ENCODE results near the gene OR10V1.

Gene OR10V1, protein sequence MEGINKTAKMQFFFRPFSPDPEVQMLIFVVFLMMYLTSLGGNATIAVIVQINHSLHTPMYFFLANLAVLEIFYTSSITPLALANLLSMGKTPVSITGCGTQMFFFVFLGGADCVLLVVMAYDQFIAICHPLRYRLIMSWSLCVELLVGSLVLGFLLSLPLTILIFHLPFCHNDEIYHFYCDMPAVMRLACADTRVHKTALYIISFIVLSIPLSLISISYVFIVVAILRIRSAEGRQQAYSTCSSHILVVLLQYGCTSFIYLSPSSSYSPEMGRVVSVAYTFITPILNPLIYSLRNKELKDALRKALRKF

DNA sequence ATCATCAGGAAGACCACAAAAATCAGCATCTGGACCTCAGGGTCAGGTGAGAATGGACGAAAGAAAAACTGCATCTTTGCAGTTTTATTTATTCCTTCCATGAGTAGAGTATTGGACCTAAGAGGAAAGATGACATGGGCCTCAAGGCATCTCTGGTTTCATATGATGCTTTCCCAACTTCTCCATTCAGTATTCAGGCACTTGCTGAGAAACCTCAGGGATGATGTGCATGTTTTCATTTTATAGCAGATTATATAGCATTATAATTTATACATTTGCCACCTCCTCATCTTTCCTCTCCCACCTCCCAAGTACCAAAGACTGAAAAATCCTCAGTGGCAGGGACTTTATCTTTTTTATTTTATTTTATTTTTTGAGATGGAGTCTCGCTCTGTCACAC lies at the start of gene OR10V1:
TSS of gene OR10V1 (minus strand) at position 101 of the 400 bp plus-strand sequence. CDS start at position 101, 0 bp downstream.
- no peak for FAIRE-seq

DNA sequence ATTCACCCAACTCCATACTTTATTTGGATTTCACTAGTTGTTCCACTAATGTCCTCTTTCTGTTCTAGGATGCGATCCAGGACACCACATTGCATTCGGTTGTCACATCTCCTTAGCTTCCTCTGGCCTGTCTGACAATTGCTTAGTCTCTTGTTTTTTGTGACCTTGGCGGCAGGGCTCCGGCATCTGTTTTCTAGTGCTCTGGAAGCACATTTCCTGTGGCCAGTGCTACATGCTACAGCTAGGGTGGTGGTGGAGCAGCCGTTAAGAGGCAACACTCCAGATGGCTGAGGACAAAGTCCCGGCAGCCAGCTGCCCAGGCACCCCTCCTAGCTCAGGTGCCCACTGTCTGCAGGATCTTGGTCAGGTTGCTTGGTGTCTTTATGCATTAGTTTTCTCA lies 48.3 kb upstream of the OR10V1 start:
- no peak for FAIRE-seq

DNA sequence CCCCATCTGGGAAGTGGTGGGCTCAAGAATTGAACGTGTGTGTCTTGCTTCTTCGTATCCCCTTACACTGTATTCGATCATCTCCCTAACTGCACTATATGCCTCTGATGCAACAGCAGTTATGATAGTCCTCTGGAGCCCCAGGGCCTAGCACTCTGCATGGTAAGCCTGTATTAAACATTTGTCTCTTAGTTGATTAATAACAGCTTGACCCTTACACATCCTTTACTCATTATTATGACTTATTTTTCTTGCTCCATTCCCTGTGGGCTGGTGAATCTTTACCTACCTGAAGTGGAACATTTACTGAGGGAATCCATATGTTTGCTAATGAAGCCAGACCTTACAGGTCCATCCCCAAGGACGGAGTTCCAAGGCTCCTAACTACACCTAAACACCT lies 47.1 kb upstream of the OR10V1 start:
- FAIRE-seq = no peak

DNA sequence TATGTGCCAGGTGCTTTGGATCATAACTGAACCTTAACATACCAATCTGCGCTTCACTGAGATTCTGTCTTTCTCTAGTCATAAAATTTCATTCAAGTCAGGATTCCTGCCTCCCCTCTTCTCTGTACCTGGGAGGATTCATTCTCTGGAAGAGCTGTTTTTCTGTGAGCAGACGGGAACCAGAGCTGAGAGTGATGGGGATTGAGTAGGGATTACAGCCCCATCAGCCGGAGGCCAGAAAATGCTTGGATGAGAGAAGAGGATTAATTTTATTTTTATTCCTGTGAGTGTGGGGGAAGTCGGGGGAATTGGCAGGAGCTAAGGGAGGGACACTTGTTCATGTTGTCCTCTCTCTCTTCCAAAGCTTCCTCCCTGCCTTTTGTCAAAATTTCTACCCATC lies 46.3 kb upstream of the OR10V1 start:
- FAIRE-seq = no peak

DNA sequence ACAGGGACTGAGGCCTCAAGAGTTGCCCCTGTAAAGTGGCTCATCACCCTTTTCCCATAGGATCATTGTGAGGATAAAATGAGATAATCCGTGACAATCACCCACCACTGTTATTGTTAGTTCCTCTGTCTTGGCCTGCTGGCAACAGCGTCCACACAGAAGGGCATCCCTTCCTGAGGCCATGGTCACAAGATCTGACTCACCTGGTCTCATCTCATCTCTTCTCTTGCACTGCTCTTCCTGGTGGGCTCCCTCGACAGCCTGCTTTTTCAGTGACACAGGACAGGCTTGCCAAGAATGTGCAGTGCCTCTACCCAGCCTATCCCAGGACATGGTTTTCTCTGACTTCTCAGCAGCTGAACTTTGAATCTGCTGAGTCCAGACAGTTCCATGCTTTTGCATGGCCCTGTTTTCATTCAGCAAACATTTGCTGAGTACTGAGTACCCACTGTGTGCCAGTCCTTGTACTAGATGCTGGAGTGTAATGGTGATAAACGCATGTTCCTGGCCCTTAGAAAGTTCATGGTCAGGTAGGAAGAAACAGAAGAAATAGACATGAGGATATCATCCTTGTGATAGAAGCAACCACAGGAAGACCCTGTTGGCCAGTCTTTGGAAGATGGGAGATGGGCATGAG lies 44.9 kb upstream of the OR10V1 start:
- no peak for FAIRE-seq

DNA sequence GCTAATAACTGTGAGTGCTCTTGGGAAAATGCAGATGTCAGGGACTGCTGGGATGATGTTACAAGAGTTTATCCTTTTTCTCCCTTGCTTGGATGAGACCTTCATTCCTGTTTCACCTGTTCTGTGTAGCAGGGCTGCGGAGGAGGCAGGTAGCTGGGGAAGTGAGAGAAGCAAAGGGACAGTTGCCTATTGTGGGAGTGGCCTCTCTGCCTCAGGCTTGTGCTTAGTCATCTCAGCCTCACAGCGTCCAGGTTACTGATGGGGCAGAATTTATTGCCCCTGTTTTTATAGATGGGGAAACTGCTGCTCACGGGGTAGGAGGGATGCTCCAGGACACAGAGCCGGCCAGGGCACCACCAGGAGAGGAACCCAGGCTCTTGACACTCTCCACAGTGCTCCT lies 43.2 kb upstream of the OR10V1 start:
- FAIRE-seq = no peak

DNA sequence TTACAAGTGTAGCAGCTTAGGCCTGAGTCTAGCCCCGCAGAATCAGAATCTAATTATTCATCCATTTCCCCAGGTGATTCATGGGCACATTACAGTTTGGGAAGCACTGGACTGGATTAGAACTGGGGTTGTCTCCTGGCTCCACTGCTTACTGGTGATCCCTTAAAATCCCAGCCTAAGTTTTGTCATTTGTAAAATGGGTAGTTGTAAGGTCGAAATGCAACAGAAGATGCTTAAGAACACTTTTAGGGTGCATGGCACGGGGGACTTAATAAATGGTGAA lies 42.9 kb upstream of the OR10V1 start:
- no peak for FAIRE-seq

DNA sequence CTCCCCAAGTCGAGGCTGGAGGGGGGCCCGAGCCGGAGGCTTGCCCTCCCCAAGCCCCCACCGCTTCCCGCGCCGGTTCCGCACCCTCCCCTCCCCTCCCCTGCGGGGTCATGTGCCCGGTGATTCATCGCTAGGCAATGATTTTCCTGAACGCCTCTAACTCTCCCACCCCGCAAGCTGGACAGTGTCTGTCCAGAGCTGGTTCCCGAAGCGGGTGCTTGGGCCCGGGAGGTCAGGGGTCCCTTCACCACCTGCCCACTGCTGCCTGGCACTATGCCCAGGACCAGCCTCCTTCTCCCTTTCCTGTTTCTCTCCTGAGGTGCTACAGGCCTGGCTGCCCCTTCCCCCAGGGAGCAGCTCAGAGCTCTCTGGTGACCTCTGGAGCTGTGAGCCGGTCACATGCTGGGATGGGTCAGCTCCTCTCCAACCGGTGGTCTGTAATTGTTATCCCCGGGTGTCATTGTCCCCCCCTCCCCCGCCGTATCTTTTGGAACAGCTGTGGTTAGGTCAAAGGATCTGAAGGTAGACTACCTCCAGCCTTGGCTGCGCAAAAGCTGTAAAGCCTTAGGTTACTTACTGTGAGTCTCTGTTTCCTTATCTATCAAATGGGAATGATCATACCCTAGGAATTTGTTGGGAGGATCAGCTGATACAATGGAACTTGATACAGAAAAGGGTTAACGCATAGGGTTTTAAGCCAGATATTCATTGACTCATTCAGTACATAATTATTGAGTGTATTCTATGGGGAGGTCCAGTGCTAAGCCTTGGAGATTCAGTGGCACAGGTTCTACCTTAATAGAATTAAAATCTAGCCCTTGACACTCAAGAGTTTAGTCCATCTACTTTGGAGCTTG lies 42.3 kb upstream of the OR10V1 start:
- FAIRE-seq = no peak

DNA sequence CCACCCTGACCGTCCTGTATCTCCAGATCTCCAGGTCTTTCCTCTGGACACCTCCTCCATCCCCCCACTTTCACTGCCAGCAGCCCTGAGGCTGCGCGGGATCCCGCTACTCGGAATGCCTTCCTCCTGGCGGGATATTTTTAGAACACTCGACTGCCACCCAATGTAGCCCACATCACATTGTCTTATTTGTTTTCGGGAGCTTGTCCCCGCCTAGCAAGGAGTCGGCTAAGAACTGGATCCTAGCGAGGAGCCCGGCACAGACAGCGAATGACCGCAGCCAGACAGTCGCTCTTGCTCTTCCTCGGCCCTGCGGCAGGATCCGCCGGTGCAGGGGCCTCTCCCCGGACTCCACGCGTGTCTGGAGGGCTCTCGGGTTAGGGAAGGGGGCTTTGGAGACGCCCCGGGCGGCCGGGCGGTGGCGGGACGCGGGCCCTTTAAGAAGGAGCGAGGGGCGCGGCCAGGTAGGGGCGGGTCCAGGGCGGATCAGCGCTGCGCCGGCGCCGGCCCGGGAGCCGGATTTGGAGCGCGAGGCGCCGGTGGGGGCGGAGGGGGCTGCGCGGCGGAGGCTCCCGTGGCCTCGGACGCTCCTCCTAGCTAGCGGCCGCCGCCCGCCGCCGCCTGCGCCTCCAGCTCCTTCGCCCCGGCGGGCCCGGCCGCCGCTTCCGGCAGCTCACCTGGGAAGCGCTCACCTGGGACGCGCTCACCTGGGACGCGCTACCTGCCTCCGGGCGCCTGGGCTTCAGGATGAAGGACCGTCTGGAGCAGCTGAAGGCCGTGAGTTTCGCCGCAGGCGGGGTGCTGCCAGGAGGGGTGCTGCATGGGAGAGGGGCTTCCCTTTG lies 41.4 kb upstream of the OR10V1 start, which contains the start of gene STX3:
TSS of gene STX3 (plus strand) at position 518 of the 842 bp plus-strand sequence. CDS start at position 748, 230 bp downstream.
- no peak for FAIRE-seq

DNA sequence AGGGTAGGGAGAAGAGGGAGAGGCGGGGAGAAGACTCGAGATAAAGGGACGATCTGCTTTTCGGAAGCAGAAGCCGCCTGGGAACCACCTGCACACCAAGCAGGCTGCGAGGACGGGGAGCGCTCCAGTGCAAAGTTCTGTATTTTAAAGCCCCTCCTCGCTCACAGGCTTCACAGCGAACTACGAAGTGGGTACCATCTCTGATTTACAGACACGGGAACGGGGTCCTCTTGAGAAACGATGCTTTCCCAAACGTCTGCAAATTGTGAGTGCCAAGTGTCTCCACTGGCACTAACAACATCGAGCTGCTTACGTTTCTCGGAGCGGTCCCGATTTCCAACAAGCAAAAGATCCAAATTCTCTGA lies 40.8 kb upstream of the OR10V1 start:
- FAIRE-seq = no peak

DNA sequence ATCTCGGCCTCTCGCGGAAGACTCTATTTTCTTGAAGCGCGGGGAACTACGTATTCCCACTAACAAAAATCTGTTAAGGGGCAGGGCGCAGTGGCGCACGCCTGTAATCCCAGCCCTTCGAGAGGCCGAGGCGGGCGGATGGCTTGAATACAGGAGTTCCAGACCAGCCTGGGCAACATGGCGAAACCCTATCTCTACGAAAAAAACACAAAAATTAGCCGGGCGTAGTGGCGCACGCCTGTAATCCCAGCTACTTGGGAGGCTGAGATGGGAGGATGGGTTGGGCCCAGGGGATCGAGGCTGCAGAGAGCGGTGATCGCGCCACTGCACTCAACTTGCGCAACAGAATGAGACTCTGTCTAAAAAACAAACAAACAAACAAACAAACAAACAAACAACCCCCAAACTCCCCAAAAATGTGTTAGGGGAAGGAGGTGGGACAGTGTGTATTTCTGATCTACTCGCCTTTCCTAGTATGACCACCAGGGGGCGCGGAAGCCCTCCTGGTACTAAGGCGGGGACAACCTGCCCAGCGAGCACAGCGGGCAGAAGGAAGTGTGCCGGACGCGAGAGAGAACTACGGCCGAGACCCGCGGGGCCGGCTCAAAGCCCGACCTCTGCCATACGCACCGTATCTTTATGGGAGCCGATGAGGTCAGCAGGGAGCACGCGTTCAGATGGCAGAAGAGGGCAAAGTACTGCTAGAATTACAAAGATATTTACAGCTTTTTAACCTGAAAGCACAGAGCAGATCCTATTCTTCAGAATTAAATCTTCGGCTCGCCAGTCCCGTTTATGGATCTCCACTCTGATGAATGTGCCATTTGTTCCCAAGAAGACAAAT lies 40.2 kb upstream of the OR10V1 start:
- no peak for FAIRE-seq

DNA sequence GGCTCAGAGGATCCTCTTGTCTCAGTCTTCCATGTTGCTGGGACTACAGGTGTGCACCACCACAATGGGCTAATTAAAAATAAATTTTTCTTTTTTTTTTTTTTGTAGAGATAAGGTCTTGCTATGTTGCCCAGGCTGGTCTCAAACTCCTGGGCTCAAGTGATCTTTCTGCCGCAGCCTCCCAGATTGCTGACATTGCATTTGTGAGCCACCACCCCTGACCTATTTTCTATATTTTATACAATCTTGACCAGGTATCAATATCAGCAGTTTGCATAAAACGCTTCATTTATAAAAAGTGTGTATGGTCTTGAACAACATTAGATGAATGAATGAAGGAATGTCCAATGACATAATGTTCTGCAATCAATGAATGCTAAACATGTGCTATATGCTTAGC lies 32.5 kb upstream of the OR10V1 start:
- FAIRE-seq = no peak

DNA sequence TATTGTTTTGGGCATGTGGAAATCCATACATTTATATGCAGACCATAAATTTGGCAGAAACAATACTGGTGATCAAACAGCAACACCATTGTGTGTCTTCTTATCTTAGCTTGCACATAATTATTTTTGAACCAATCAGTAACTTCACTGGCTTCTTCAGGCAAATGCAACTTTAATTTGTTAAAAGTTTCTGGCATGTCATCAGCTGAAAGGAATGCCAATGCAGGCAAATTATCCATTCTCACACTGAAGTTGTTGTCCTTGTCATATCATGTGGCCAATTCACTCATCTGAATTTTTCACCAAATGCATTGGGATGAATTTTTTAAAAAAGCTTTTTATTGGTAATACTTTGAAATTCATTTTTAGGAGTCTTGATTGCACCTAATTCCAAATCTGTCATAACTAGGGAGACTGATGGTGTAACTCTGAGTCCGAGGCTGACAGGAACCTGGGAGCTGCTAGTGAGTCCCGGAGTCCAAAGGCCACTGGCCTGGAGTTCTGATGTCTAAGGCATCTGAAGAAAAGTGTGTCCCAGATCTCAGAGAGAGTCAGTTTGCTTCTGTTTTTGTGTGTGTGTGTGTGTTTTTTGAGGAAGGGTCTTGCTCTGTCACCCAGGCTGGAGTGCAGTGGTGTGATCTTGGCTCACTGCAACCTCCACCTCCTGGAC lies 17.4 kb upstream of the OR10V1 start:
- FAIRE-seq = no peak

DNA sequence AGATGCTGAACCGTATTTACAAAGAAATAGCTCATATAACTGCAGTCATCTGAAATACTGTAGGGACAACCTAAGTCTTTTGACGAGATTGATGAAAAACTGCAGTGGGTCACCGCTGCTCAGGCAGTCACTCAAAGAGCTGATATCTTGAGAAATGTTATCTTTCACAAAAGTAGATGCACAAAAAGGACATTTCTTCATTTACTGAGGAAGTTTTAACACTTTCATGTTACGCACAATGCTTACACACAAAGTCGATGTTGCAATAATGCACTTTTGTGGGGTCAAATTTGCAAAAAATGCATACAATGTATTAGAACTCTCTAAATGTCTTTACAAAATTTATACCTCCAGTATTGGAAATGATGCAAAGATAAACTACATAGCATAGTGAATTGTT lies 16.2 kb upstream of the OR10V1 start:
- no peak for FAIRE-seq

DNA sequence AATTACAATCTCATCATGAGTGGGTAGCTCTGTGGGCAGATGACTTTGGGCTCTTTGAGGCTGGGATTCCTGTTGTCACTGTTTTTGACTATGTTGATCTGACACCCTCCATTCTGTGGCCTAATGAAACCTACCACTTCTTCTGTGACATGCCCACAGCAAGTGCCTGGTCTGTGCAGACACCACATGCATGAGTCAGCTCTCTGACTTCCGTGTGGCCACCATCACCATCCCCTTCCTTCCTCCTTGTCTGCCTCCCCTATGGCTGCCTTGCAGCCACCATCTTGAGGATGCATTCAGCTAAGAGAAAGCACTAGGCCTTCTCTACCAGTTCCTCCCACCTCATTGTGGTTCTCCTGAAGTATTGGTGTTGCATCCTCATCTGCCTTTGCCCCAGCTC lies 15.3 kb upstream of the OR10V1 start:
- FAIRE-seq = no peak

DNA sequence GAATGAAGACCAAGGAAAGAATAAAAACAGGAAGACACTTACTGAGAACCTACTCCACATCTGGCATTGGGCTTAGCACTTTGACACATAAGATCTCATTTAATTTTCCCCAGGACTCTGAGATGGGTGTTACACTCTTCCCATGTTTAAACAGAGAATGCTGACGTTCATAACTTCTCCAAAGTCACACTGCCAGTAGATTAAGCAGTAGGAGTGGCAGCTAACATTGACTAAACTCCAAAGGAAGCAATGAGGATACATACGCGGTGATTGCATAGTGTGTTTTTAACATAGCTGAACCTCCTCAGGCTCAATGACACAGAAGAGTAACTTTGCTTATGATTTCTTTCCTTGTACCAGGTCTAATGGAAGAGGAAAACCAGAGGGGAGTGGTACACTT lies 14.5 kb upstream of the OR10V1 start:
- FAIRE-seq = no peak

DNA sequence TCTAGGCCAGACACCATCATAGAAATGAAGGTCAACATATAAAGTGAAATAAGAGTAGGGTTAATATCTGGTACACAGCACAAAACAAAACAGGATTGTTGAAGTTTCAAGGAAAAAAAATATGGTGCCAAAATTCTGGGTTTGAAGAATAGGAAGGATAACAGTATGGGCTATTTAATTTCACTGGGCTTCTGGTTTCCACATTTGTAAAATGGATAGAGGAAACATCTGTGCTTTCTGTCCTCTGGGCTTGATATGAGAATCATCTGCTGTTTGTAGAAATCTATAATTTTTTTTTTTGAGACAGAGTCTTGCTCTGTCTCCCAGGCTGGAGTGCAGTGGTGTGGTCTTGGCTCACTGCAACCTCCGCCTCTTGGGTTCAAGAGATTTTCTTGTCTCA lies 13.8 kb upstream of the OR10V1 start:
- FAIRE-seq = no peak

DNA sequence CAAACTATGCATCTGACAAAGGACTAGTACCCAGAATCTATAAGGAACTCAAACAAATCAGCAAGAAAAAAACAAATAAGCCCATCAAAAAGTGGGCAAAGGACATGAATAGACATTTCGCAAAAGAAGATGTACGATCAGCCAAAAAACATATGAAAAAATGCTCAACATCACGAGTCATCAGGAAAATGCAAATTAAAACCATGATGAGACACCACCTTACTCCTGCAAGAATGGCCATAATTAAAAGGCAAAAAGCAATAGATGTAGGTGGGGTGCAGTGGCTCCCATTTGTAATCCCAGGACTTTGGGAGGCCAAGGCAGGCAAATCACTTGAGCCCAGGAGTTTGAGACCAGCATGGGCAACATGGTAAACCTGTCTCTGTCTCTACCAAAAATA lies 10.4 kb upstream of the OR10V1 start:
- no peak for FAIRE-seq

DNA sequence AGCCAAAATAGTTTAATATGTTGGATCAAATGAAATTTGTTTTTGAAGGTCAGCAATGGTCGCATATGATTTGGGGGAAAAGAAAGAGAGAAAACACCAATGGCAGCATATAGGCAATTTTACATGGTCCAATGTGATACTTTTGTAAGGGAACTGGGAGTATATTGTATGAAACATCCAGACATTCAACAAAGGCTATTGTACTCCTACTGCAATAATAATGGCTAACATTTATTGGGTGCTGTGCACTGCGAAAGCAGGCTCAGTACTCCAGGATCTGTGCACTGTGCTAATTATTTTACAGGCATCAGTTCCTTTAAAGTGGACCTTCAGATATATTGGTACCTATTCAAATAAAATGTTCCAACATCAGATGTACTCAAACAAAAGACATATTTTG lies 5.9 kb upstream of the OR10V1 start:
- FAIRE-seq = no peak

DNA sequence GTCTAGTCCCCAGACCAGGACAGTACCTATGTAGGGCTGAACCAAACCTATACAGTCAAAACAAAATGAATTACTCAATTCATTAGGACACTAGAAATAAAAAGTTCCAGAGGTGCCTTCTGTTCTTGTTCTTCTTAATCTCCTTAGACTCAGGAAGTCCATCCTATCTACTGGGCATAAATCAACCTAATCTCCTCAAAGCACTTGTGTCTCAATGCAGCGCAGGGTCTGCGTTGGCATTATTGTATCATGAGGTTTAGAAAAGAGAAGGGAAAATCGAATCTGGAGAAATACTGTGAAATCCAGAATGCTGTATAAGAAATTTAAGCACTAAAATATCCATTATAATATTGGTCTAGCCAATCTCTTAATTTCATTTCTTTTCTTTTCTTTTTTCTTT lies 2.4 kb upstream of the OR10V1 start:
- FAIRE-seq = no peak

DNA sequence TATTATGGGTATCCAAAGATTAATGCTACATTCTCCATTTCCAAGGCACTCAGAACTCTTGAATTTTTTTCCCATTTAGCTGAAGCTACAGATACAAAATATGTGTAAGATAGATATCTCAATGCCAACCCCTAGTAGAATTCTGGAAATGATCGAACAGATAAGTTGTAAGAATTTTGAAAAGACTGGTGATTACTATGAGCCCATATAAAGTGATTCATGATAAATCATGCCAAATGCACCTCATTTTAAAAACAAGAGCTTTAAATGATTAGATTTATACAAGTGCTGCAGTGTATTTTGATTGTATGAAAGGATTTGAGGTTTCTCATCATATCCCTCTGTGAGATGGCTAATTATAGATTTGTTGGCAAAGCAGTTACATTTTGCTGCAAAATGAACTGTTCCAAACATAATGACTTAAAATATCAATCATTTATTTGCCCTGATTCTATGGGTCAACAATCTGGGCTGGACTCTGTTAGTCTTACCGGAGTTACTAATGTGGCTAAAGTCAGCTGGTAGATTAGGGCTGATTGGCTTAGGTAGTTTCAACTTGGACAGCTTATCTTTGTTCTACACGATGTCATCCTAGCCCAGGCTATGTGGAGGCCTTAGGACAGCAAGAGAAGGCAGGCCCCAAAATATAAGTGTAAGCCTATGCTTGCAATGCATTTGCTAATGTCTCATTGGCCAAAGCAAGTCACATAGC lies 3.4 kb downstream of the OR10V1 start:
- no peak for FAIRE-seq
